ENCODE data around the gene ZNF536. TPM values are rescaled to one million over a fixed set of nuclear protein-coding genes. Genes with fewer than 3 reads are reported as not detected.
"Not testable (repeated sequence)": the region's sequence is repeated elsewhere in the genome, so short reads cannot be mapped to it uniquely, and the experiment has no call there.

Gene ZNF536
- total RNA-seq, 1 experiment from 2014 or later = not detected

- no peaks in the 10 kb centered on the region for H3K36me3 Mint-ChIP-seq (ENCODE audit: insufficient read depth, unreplicated experiment)
- no peaks in the 10 kb centered on the region for H3K27me3 Mint-ChIP-seq (ENCODE audit: insufficient read depth, unreplicated experiment)
- ChIA-PET CTCF (no interaction called here), POLR2A (no interaction called here)
- intact Hi-C loops (cut with micrococcal nuclease; ENCODE audit: unreplicated experiment) = no loop called here
- peaks cover 10% of the 10 kb centered on the region for H3K9me3 Mint-ChIP-seq (ENCODE audit: unreplicated experiment)
- no TSS peak for BruUV-seq (replicated peaks)
- Histone ChIP-seq H3K4me3 (ENCODE audit: low read depth, low read length) (no peak overlapping the region), H3K36me3 (ENCODE audit: control insufficient read depth, insufficient read depth, low read length) (no peaks in the 10 kb centered on the region; the same call in 1 of the 2 replicates), H3K27me3 (replicated peaks; ENCODE audit: control insufficient read depth, insufficient read depth, low read length) (no peaks in the 10 kb centered on the region), H3K9me3 (no peaks in the 10 kb centered on the region; the same call in 1 of the 2 replicates), H3K4me1 (no peaks in the 10 kb centered on the region)
- no peak for DNase-seq
- H3K27ac Mint-ChIP-seq (ENCODE audit: unreplicated experiment) = no peak overlapping the region
- no peak overlapping the region for H3K4me3 Mint-ChIP-seq (ENCODE audit: unreplicated experiment)
- TF ChIP-seq, protein P1, sequence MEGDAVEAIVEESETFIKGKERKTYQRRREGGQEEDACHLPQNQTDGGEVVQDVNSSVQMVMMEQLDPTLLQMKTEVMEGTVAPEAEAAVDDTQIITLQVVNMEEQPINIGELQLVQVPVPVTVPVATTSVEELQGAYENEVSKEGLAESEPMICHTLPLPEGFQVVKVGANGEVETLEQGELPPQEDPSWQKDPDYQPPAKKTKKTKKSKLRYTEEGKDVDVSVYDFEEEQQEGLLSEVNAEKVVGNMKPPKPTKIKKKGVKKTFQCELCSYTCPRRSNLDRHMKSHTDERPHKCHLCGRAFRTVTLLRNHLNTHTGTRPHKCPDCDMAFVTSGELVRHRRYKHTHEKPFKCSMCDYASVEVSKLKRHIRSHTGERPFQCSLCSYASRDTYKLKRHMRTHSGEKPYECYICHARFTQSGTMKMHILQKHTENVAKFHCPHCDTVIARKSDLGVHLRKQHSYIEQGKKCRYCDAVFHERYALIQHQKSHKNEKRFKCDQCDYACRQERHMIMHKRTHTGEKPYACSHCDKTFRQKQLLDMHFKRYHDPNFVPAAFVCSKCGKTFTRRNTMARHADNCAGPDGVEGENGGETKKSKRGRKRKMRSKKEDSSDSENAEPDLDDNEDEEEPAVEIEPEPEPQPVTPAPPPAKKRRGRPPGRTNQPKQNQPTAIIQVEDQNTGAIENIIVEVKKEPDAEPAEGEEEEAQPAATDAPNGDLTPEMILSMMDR (IDR thresholded peaks at IDR 0.05; ENCODE audit: insufficient read depth in 1 of 2, low read depth in 1 of 2, low read length in 1 of 2, severe bottlenecking in 1 of 2, unreplicated experiment in 1 of 2) = no peak
- H3K4me1 Mint-ChIP-seq (ENCODE audit: low read depth, unreplicated experiment) = no peaks in the 10 kb centered on the region
Observed at GRCh38 chr19:30464162-30464561, 92.0 kb downstream of the ZNF536 start.

- H3K4me1 ChIP-seq; CTCF ChIA-PET; H3K27ac Mint-ChIP-seq (ENCODE audit: unreplicated experiment); DNase-seq; H3K27me3 ChIP-seq (replicated peaks; ENCODE audit: control insufficient read depth, insufficient read depth, low read length); H3K27me3 Mint-ChIP-seq (ENCODE audit: insufficient read depth, unreplicated experiment); H3K9me3 ChIP-seq; H3K36me3 ChIP-seq (ENCODE audit: control insufficient read depth, insufficient read depth, low read length); H3K36me3 Mint-ChIP-seq (ENCODE audit: insufficient read depth, unreplicated experiment); H3K4me3 Mint-ChIP-seq (ENCODE audit: unreplicated experiment); POLR2A ChIA-PET; H3K4me3 ChIP-seq (ENCODE audit: low read depth, low read length); BruUV-seq (replicated peaks); H3K9me3 Mint-ChIP-seq (ENCODE audit: unreplicated experiment); H3K4me1 Mint-ChIP-seq (ENCODE audit: low read depth, unreplicated experiment); intact Hi-C loops (cut with micrococcal nuclease; ENCODE audit: unreplicated experiment): not testable (repeated sequence)
Observed at GRCh38 chr19:30466598-30466997, 94.4 kb downstream of the ZNF536 start.

DNA sequence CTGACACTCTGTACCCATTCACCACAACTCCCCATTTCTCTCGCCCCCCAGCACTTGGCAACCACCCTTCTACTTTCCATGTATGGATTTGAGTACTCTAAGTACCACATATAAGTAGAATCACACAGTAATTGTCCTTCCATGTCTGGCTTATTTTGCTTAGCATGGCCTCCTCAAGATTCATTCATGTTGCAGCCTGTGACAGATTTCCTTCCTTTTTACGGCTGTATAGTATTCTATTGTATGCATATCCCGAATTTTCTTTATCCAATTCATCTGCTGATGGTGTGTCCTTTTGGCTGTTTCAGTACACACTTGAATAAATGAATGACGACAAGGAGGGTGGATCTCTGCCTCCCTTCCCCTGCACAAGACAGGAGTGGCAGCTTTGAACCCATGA is 95.1 kb downstream of the ZNF536 start:
- intact Hi-C loops (cut with micrococcal nuclease; ENCODE audit: unreplicated experiment) = no loop called here
- Mint-ChIP-seq H3K27ac (ENCODE audit: unreplicated experiment) (no peak overlapping the region), H3K4me3 (ENCODE audit: unreplicated experiment) (no peak overlapping the region), H3K9me3 (ENCODE audit: unreplicated experiment) (peaks cover 10% of the 10 kb centered on the region), H3K36me3 (ENCODE audit: insufficient read depth, unreplicated experiment) (no peaks in the 10 kb centered on the region), H3K27me3 (ENCODE audit: insufficient read depth, unreplicated experiment) (no peaks in the 10 kb centered on the region), H3K4me1 (ENCODE audit: low read depth, unreplicated experiment) (no peaks in the 10 kb centered on the region)
- no peak for DNase-seq
- ChIA-PET POLR2A (no interaction called here), CTCF (no interaction called here)
- TF ChIP-seq, protein P1 (IDR thresholded peaks at IDR 0.05; ENCODE audit: insufficient read depth in 1 of 2, low read depth in 1 of 2, low read length in 1 of 2, severe bottlenecking in 1 of 2, unreplicated experiment in 1 of 2) = no peak
- H3K9me3 ChIP-seq = no peaks in the 10 kb centered on the region
- H3K36me3 ChIP-seq (ENCODE audit: control insufficient read depth, insufficient read depth, low read length) = no peaks in the 10 kb centered on the region
- H3K27me3 ChIP-seq (replicated peaks; ENCODE audit: control insufficient read depth, insufficient read depth, low read length) = no peaks in the 10 kb centered on the region
- no peak overlapping the region for H3K4me3 ChIP-seq (ENCODE audit: low read depth, low read length)
- H3K4me1 ChIP-seq = no peaks in the 10 kb centered on the region
- BruUV-seq (replicated peaks) = no TSS peak

DNA sequence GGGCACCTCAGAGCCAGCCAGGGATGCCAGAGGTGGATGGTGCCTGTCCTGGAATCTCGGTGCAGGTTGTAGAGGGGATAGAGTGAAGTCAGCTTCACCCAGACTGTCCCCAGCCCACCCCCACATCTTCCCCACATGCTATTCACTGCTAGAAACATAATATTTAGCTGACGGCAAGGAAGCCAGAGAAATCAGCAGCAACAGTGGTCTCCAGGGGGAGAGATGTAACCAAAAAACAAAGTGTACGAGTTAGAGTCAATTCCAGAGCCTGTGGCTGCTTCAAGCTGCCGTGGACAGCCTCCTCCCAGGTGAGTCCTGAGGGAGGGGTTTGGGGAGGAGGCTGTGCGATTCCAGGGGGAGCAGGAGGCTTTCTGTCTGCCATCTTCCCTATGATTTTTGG is 97.6 kb downstream of the ZNF536 start:
- H3K27me3 ChIP-seq (replicated peaks; ENCODE audit: control insufficient read depth, insufficient read depth, low read length) = no peaks in the 10 kb centered on the region
- no peak overlapping the region for H3K4me3 ChIP-seq (ENCODE audit: low read depth, low read length)
- no TSS peak for BruUV-seq (replicated peaks)
- Mint-ChIP-seq H3K9me3 (ENCODE audit: unreplicated experiment) (peaks cover 10% of the 10 kb centered on the region), H3K4me1 (ENCODE audit: low read depth, unreplicated experiment) (no peaks in the 10 kb centered on the region), H3K4me3 (ENCODE audit: unreplicated experiment) (no peak overlapping the region), H3K27me3 (ENCODE audit: insufficient read depth, unreplicated experiment) (peaks cover 7% of the 10 kb centered on the region), H3K36me3 (ENCODE audit: insufficient read depth, unreplicated experiment) (no peaks in the 10 kb centered on the region), H3K27ac (ENCODE audit: unreplicated experiment) (no peak overlapping the region)
- ChIA-PET CTCF (no interaction called here), POLR2A (no interaction called here)
- TF ChIP-seq, protein P1 (IDR thresholded peaks at IDR 0.05; ENCODE audit: insufficient read depth in 1 of 2, low read depth in 1 of 2, low read length in 1 of 2, severe bottlenecking in 1 of 2, unreplicated experiment in 1 of 2) = no peak
- no peaks in the 10 kb centered on the region for H3K36me3 ChIP-seq (ENCODE audit: control insufficient read depth, insufficient read depth, low read length)
- no peaks in the 10 kb centered on the region for H3K9me3 ChIP-seq
- intact Hi-C loops (cut with micrococcal nuclease; ENCODE audit: unreplicated experiment) = no loop called here
- no peaks in the 10 kb centered on the region for H3K4me1 ChIP-seq
- DNase-seq = no peak
